ENCODE measurements around the gene PANK4. TPM values are rescaled to one million over a fixed set of nuclear protein-coding genes. Genes with fewer than 3 reads are reported as not detected.

PANK4 gene
- total RNA-seq, 2 experiments from 2014 or later, result 32.4 to 39.2 TPM

- intact Hi-C loops (cut with DNase I, micrococcal nuclease), result no loop called here
- ATAC-seq, result no peak
- H3K9me3 Mint-ChIP-seq (ENCODE audit: low read depth), result no peaks in the 10 kb centered on the region
- no peak overlapping the region for H3K27ac Mint-ChIP-seq
- H3K4me1 Mint-ChIP-seq, result peaks cover 12% of the 10 kb centered on the region
- POLR2A ChIA-PET, result no interaction called here
- H3K27me3 Mint-ChIP-seq, result no peaks in the 10 kb centered on the region
- CTCF ChIA-PET, result no interaction called here
- no peak overlapping the region for H3K4me3 Mint-ChIP-seq
- no peaks in the 10 kb centered on the region for H3K36me3 Mint-ChIP-seq (ENCODE audit: low read depth)
- no peak for DNase-seq
Measured at GRCh38 chr1:2501820-2502119, 24.6 kb downstream of the PANK4 start.

GRCh38 chr1:2501041-2501819 lies 25.2 kb downstream of the PANK4 start:
- ATAC-seq (no peak), DNase-seq (no peak)
- intact Hi-C loops (cut with DNase I, micrococcal nuclease), result no loop called here
- POLR2A ChIA-PET, result no interaction called here
- no peaks in the 10 kb centered on the region for H3K36me3 Mint-ChIP-seq (ENCODE audit: low read depth)
- CTCF ChIA-PET, result no interaction called here
- no peaks in the 10 kb centered on the region for H3K27me3 Mint-ChIP-seq
- H3K9me3 Mint-ChIP-seq (ENCODE audit: low read depth), result no peaks in the 10 kb centered on the region
- H3K4me3 Mint-ChIP-seq, result no peak overlapping the region
- H3K27ac Mint-ChIP-seq, result no peak overlapping the region
- H3K4me1 Mint-ChIP-seq, result peaks cover 12% of the 10 kb centered on the region

GRCh38 chr1:2499986-2500596 lies 26.3 kb downstream of the PANK4 start:
- peak; percentile 47 for ATAC-seq
- DNase-seq, result peak; percentile 35
- intact Hi-C loops (cut with DNase I, micrococcal nuclease), result no loop called here
- Mint-ChIP-seq H3K36me3 (ENCODE audit: low read depth) (no peaks in the 10 kb centered on the region), H3K9me3 (ENCODE audit: low read depth) (no peaks in the 10 kb centered on the region), H3K4me1 (peaks cover 12% of the 10 kb centered on the region), H3K4me3 (no peak overlapping the region), H3K27me3 (no peaks in the 10 kb centered on the region), H3K27ac (peak overlapping the region; percentile 37)
- POLR2A ChIA-PET, result no interaction called here
- CTCF ChIA-PET, result no interaction called here

GRCh38 chr1:2499260-2499659 lies 27.1 kb downstream of the PANK4 start:
- DNase-seq, result no peak
- Mint-ChIP-seq H3K4me1 (peaks cover 13% of the 10 kb centered on the region), H3K4me3 (no peak overlapping the region), H3K36me3 (ENCODE audit: low read depth) (no peaks in the 10 kb centered on the region), H3K9me3 (ENCODE audit: low read depth) (no peaks in the 10 kb centered on the region), H3K27ac (no peak overlapping the region), H3K27me3 (no peaks in the 10 kb centered on the region)
- ChIA-PET CTCF (no interaction called here), POLR2A (no interaction called here)
- ATAC-seq, result no peak
- intact Hi-C loops (cut with DNase I, micrococcal nuclease), result no loop called here

- H3K27me3 Mint-ChIP-seq, result no peaks in the 10 kb centered on the region
- CTCF ChIA-PET, result no interaction called here
Measured at GRCh38 chr1:2498648-2499047, 27.7 kb downstream of the PANK4 start.

GRCh38 chr1:2497891-2498290 lies 28.5 kb downstream of the PANK4 start:
- no peaks in the 10 kb centered on the region for H3K9me3 Mint-ChIP-seq (ENCODE audit: low read depth)
- no peaks in the 10 kb centered on the region for H3K36me3 Mint-ChIP-seq (ENCODE audit: low read depth)
- ATAC-seq, result no peak
- intact Hi-C loops (cut with DNase I, micrococcal nuclease), result no loop called here
- H3K27ac Mint-ChIP-seq, result no peak overlapping the region
- no peaks in the 10 kb centered on the region for H3K27me3 Mint-ChIP-seq
- ChIA-PET POLR2A (no interaction called here), CTCF (no interaction called here)
- DNase-seq, result no peak
- peaks cover 25% of the 10 kb centered on the region for H3K4me1 Mint-ChIP-seq
- no peak overlapping the region for H3K4me3 Mint-ChIP-seq

More at GRCh38 chr1:2498648-2499047, 27.7 kb downstream of the PANK4 start:
- Mint-ChIP-seq H3K36me3 (ENCODE audit: low read depth) (no peaks in the 10 kb centered on the region), H3K4me1 (peaks cover 19% of the 10 kb centered on the region), H3K9me3 (ENCODE audit: low read depth) (no peaks in the 10 kb centered on the region), H3K4me3 (no peak overlapping the region), H3K27ac (no peak overlapping the region)
- DNase-seq, result no peak
- no peak for ATAC-seq
- intact Hi-C loops (cut with DNase I, micrococcal nuclease), result no loop called here
- POLR2A ChIA-PET, result no interaction called here

GRCh38 chr1:2496746-2497145 lies 29.6 kb downstream of the PANK4 start:
- intact Hi-C loops (cut with DNase I, micrococcal nuclease), result no loop called here
- Mint-ChIP-seq H3K4me1 (peaks cover 25% of the 10 kb centered on the region), H3K4me3 (no peak overlapping the region), H3K36me3 (ENCODE audit: low read depth) (no peaks in the 10 kb centered on the region), H3K27me3 (no peaks in the 10 kb centered on the region), H3K27ac (no peak overlapping the region), H3K9me3 (ENCODE audit: low read depth) (no peaks in the 10 kb centered on the region)
- DNase-seq (no peak), ATAC-seq (no peak)
- ChIA-PET POLR2A (no interaction called here), CTCF (no interaction called here)

- POLR2A ChIA-PET, result no interaction called here
- H3K27me3 Mint-ChIP-seq, result no peaks in the 10 kb centered on the region
- CTCF ChIA-PET, result no interaction called here
- intact Hi-C loops (cut with DNase I, micrococcal nuclease), result no loop called here
- H3K36me3 Mint-ChIP-seq (ENCODE audit: low read depth), result no peaks in the 10 kb centered on the region
- H3K27ac Mint-ChIP-seq, result no peak overlapping the region
- H3K4me3 Mint-ChIP-seq, result no peak overlapping the region
- DNase-seq, result no peak
- no peak for ATAC-seq
- peaks cover 25% of the 10 kb centered on the region for H3K4me1 Mint-ChIP-seq
- no peaks in the 10 kb centered on the region for H3K9me3 Mint-ChIP-seq (ENCODE audit: low read depth)
Measured at GRCh38 chr1:2496087-2496622, 30.2 kb downstream of the PANK4 start.

GRCh38 chr1:2495546-2495945 lies 30.9 kb downstream of the PANK4 start:
- H3K9me3 Mint-ChIP-seq (ENCODE audit: low read depth), result no peaks in the 10 kb centered on the region
- no peaks in the 10 kb centered on the region for H3K36me3 Mint-ChIP-seq (ENCODE audit: low read depth)
- H3K27me3 Mint-ChIP-seq, result no peaks in the 10 kb centered on the region
- H3K4me1 Mint-ChIP-seq, result peaks cover 25% of the 10 kb centered on the region
- no peak overlapping the region for H3K4me3 Mint-ChIP-seq
- ChIA-PET CTCF (no interaction called here), POLR2A (no interaction called here)
- H3K27ac Mint-ChIP-seq, result no peak overlapping the region
- DNase-seq (no peak), ATAC-seq (no peak)
- intact Hi-C loops (cut with DNase I, micrococcal nuclease), result no loop called here

GRCh38 chr1:2495026-2495425 lies 31.4 kb downstream of the PANK4 start:
- ChIA-PET POLR2A (no interaction called here), CTCF (no interaction called here)
- H3K4me1 Mint-ChIP-seq, result peaks cover 20% of the 10 kb centered on the region
- no peak for DNase-seq
- no peaks in the 10 kb centered on the region for H3K9me3 Mint-ChIP-seq (ENCODE audit: low read depth)
- intact Hi-C loops (cut with DNase I, micrococcal nuclease), result no loop called here
- H3K36me3 Mint-ChIP-seq (ENCODE audit: low read depth), result no peaks in the 10 kb centered on the region
- no peak overlapping the region for H3K4me3 Mint-ChIP-seq
- no peaks in the 10 kb centered on the region for H3K27me3 Mint-ChIP-seq
- H3K27ac Mint-ChIP-seq, result no peak overlapping the region
- ATAC-seq, result no peak

GRCh38 chr1:2494323-2494693 lies 32.1 kb downstream of the PANK4 start:
- Mint-ChIP-seq H3K9me3 (ENCODE audit: low read depth) (no peaks in the 10 kb centered on the region), H3K27ac (no peak overlapping the region), H3K27me3 (no peaks in the 10 kb centered on the region), H3K4me3 (no peak overlapping the region), H3K4me1 (peaks cover 14% of the 10 kb centered on the region), H3K36me3 (ENCODE audit: low read depth) (no peaks in the 10 kb centered on the region)
- ChIA-PET CTCF (interaction anchor here (0.9 kb wide), 1 partner anchor 12 kb away, joined by 3 read pairs; no protein-coding TSS in a partner anchor), POLR2A (no interaction called here)
- intact Hi-C loops (cut with DNase I, micrococcal nuclease), result no loop called here
- no peak for DNase-seq
- ATAC-seq, result no peak

GRCh38 chr1:2493691-2494322 lies 32.6 kb downstream of the PANK4 start:
- ChIA-PET POLR2A (no interaction called here), CTCF (interaction anchor here (0.9 kb wide), 1 partner anchor 13 kb away, joined by 3 read pairs; no protein-coding TSS in a partner anchor)
- Mint-ChIP-seq H3K27ac (no peak overlapping the region), H3K36me3 (ENCODE audit: low read depth) (peaks cover 4% of the 10 kb centered on the region), H3K9me3 (ENCODE audit: low read depth) (peaks cover 2% of the 10 kb centered on the region), H3K27me3 (no peaks in the 10 kb centered on the region), H3K4me3 (no peak overlapping the region), H3K4me1 (peaks cover 13% of the 10 kb centered on the region)
- DNase-seq, result no peak
- intact Hi-C loops (cut with DNase I, micrococcal nuclease), result no loop called here
- ATAC-seq, result no peak

Measured in activated CD4-positive, alpha-beta T cell treated with anti-CD3 and anti-CD28 coated beads for 36 hours (primary cell).